Muscle layer of duodenum (tissue), 2 donors: ENCODE results near the gene NAGA.

Experiments used
- H3K27ac ChIP-seq: one replicate; pipeline ENCODE4 v1.7.0; 2013; ENCODE audit warnings: mild to moderate bottlenecking, low read length
- H3K27me3 ChIP-seq: one replicate; pipeline ENCODE4 v1.7.0; 2013; ENCODE audit warnings: low read depth, mild to moderate bottlenecking, control low read depth, low read length
- H3K36me3 ChIP-seq, 2 donors: one replicate each; pipeline ENCODE4 v1.7.0; 2013; ENCODE audit warnings: low read length in 2 of 2, control low read depth in 1 of 2, mild to moderate bottlenecking in 1 of 2; ENCODE audit not compliant: insufficient read depth in 2 of 2, control insufficient read depth in 1 of 2
- H3K4me1 ChIP-seq, 2 donors: one replicate each; pipeline ENCODE4 v1.7.0; 2013; ENCODE audit warnings: low read length in 2 of 2, mild to moderate bottlenecking in 2 of 2, control low read depth in 1 of 2, moderate library complexity in 1 of 2; ENCODE audit not compliant: insufficient read depth in 2 of 2, control insufficient read depth in 1 of 2
- H3K4me3 ChIP-seq, 2 donors: one replicate each; pipeline ENCODE4 v1.7.0; 2013; ENCODE audit warnings: low read length in 2 of 2, low read depth in 1 of 2, mild to moderate bottlenecking in 1 of 2
- H3K9me3 ChIP-seq, 2 donors: one replicate each; pipeline ENCODE4 v1.7.0; 2013; ENCODE audit warnings: low read length in 2 of 2, control low read depth in 1 of 2, mild to moderate bottlenecking in 1 of 2; ENCODE audit not compliant: control insufficient read depth in 1 of 2
- donor health status: healthy.

The NAGA gene

GRCh38 chr22:42026705-42027104 is 43.9 kb downstream of the NAGA start:
- H3K4me3 ChIP-seq, result no peak overlapping the region
- no peaks in the 10 kb centered on the region for H3K4me1 ChIP-seq
- no peaks in the 10 kb centered on the region for H3K36me3 ChIP-seq
- no peaks in the 10 kb centered on the region for H3K27me3 ChIP-seq
- H3K27ac ChIP-seq, result no peak overlapping the region
- H3K9me3 ChIP-seq, result no peaks in the 10 kb centered on the region

- no peaks in the 10 kb centered on the region for H3K4me1 ChIP-seq
- no peaks in the 10 kb centered on the region for H3K27me3 ChIP-seq
- no peak overlapping the region for H3K27ac ChIP-seq
- no peaks in the 10 kb centered on the region for H3K9me3 ChIP-seq
- no peak overlapping the region for H3K4me3 ChIP-seq
- no peaks in the 10 kb centered on the region for H3K36me3 ChIP-seq
These were observed 45.2 kb downstream of the NAGA start for GRCh38 chr22:42025421-42025820.

GRCh38 chr22:42022162-42022847 is 48.3 kb downstream of the NAGA start:
- Histone ChIP-seq H3K9me3 (no peaks in the 10 kb centered on the region), H3K36me3 (no peaks in the 10 kb centered on the region), H3K27me3 (no peaks in the 10 kb centered on the region), H3K4me3 (no peak overlapping the region), H3K4me1 (no peaks in the 10 kb centered on the region), H3K27ac (no peak overlapping the region)

- Histone ChIP-seq H3K9me3 (no peaks in the 10 kb centered on the region), H3K27me3 (no peaks in the 10 kb centered on the region), H3K4me1 (no peaks in the 10 kb centered on the region), H3K4me3 (no peak overlapping the region), H3K36me3 (no peaks in the 10 kb centered on the region), H3K27ac (no peak overlapping the region)
These were observed 49.0 kb downstream of the NAGA start for GRCh38 chr22:42021571-42021970.

GRCh38 chr22:42018224-42018623 is 52.4 kb downstream of the NAGA start:
- Histone ChIP-seq H3K36me3 (no peaks in the 10 kb centered on the region), H3K4me3 (no peak overlapping the region), H3K4me1 (no peaks in the 10 kb centered on the region), H3K27ac (no peak overlapping the region), H3K9me3 (no peaks in the 10 kb centered on the region), H3K27me3 (no peaks in the 10 kb centered on the region)

- no peaks in the 10 kb centered on the region for H3K4me1 ChIP-seq
- peaks cover 0 to 4% of the 10 kb centered on the region in 2 donors for H3K9me3 ChIP-seq
- H3K4me3 ChIP-seq, result no peak overlapping the region
- no peaks in the 10 kb centered on the region for H3K27me3 ChIP-seq
- no peaks in the 10 kb centered on the region for H3K36me3 ChIP-seq
- no peak overlapping the region for H3K27ac ChIP-seq
These were observed 54.5 kb downstream of the NAGA start for GRCh38 chr22:42016111-42016510.

- Histone ChIP-seq H3K36me3 (no peaks in the 10 kb centered on the region), H3K27me3 (no peaks in the 10 kb centered on the region), H3K4me1 (no peaks in the 10 kb centered on the region), H3K9me3 (peaks cover 0 to 15% of the 10 kb centered on the region in 2 donors), H3K27ac (no peak overlapping the region), H3K4me3 (no peak overlapping the region)
These were observed 57.2 kb downstream of the NAGA start for GRCh38 chr22:42013385-42013784.

GRCh38 chr22:42010778-42011177 is 59.8 kb downstream of the NAGA start:
- no peaks in the 10 kb centered on the region for H3K4me1 ChIP-seq
- no peak overlapping the region for H3K27ac ChIP-seq
- H3K27me3 ChIP-seq, result no peaks in the 10 kb centered on the region
- peaks cover 0 to 18% of the 10 kb centered on the region in 2 donors for H3K9me3 ChIP-seq
- H3K4me3 ChIP-seq, result no peak overlapping the region
- no peaks in the 10 kb centered on the region for H3K36me3 ChIP-seq
